ENCODE results near the gene E2F2.

- TF ChIP-seq TAF1 (IDR thresholded peaks at IDR 0.05; ENCODE audit: borderline replicate concordance, insufficient read depth, low read length) (no peak), POLR2AphosphoS5 (IDR thresholded peaks at IDR 0.05; ENCODE audit: low read depth, low read length) (no peak), REST (IDR thresholded peaks at IDR 0.05; ENCODE audit: insufficient read depth in 1 of 2, low read depth in 2 of 2, low read length in 2 of 2) (no peak), SIN3A (IDR thresholded peaks at IDR 0.05; ENCODE audit: borderline replicate concordance, insufficient read depth, low read length) (no peak)
These were observed 67.7 kb downstream of the E2F2 start for GRCh38 chr1:23463286-23463685.
